GM19238 (cell line): ENCODE measurements around the gene HNRNPUL1.
A peak's percentile ranks its signal among the peaks of the same experiment; 100 is the strongest.
"Not testable (repeated sequence)": the region's sequence is repeated elsewhere in the genome, so short reads cannot be mapped to it uniquely, and the experiment has no call there.

ENCODE experiments used
- DNase-seq: peaks from one replicate; pipeline ENCODE4 v3.0.0; 2011; ENCODE audit warnings: low spot score; ENCODE audit not compliant: insufficient read length

Gene HNRNPUL1

DNA sequence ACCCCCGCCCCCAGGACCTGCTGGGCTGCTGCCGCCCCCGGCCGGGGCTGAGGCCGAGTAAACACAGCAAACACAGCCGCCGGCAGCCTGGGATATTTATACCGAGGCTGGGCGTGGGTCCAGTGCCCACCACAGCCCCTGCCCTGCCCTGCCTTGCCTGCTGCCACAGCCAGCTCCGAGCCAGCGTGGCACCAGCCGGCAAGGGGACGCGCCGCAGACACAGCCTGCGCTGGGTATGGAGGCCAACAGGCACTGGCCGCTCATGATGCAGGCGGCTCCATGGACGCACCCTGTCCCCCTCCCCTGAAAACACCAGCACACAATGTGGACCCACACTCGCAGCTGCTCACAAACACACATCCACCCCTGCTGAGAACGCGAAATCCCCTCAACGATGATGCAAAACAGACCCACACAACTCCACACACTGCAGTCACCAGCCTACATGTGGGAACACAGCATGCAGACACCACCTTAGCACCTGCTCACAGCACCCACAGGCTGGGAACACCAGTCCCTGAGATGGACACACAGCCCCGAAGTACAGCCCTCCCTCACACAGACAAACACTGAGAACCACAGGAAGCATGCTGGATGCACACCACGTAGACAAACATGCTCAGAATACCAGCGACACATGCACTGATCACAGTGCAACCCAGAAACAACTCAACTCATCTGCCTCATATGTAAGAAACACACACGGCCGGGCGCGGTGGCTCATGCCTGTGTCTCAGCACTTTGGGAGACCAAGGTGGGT, 62.0 kb downstream of the HNRNPUL1 start:
- peak; percentile 71 for DNase-seq

DNA sequence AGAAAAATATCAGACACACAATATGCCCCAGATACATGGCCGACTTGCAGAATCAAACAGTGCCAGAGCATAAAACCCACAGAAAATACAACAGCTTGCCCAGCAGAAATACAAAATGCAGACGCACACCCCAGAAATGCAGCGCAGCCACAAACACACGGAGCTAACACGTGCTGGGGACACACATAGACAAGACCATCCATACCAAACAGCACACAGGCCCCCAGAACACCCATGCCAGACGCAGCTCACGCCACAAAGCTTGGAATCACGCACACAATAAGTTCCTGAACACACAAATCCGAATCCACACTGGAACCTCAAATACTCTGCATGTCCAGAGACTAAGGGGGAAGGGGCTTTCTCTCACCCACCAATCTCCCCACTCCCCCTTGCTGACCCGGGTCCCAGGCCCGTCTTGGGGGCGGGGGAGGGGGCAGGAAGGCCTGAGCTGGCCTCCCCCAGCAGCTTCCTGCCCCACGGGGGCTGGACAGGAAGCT, 63.0 kb downstream of the HNRNPUL1 start:
- DNase-seq: no peak

DNA sequence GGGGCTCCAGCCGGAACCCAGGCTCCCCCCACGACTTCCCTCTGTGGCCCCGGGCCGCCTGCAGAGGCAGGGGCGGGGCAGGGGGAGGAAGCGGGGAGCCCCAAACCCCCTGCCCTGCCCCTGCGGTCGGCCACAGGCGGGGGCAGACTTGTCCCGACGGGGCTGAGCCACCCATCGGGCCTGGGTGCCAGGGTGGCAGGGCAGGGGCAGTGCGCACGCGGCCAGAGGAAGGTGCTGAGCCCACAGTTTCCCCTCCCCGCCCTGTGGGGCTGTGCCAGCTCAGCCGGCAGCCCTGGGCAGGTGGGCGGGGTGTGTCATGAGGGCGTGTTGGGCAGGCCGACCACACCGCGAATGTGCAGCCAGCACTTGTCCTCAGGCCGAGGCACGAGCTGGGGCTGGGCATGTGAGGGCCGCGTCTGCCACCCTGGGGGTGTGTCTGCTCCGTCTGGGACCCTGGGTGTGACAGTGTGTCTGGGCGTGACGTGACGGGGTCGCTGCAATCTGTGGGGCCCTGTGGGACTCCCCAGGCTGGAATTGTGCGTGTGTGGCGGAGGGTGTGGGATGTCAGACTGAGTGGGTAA, 63.5 kb downstream of the HNRNPUL1 start:
- peak; percentile 91 for DNase-seq

- no peak for DNase-seq
Observed at GRCh38 chr19:41328157-41328841, 64.1 kb downstream of the HNRNPUL1 start.

- DNase-seq: no peak
Observed at GRCh38 chr19:41328842-41329225, 64.7 kb downstream of the HNRNPUL1 start.

DNA sequence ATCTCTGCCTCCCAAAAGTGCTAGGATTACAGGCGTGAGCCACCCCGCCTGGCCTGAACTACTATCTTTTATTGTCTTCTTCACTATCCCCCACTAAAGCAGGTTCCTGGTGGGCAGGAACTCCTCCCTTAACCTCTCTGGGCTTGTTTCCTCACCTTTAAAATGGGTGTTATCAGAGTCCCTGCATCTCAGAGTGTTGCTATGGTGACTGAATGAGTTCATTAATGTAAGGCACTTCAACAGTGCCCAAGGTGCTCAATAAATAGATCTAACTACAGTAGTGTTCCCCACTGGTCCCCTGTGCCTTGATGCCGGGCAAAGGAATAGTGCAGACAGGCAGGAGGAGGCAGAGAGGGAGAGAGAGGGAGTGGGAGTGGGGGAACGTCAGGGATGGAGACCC, 66.3 kb downstream of the HNRNPUL1 start:
- no peak for DNase-seq

- no peak for DNase-seq
Observed at GRCh38 chr19:41330946-41331678, 66.9 kb downstream of the HNRNPUL1 start.

GRCh38 chr19:41332000-41332399, 67.8 kb downstream of the HNRNPUL1 start:
- no peak for DNase-seq

DNA sequence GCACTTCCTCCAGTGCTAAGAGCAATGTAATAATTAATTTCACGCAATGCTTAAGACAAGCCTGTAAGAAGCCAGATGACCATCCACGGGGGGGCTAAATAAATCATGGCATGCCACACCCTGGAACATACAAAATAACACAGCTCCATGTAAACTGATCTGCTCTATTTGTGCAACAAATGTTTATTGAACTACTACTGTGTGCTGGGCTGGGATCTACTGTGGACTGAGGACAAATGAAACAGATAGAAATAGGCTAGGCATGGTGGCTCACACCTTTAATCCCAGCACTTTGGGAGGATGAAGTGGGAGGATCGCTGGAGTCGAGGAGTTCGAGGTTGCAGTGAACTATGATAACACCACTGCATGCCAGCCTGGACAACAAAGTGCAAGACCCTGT, 68.3 kb downstream of the HNRNPUL1 start:
- no peak for DNase-seq

DNA sequence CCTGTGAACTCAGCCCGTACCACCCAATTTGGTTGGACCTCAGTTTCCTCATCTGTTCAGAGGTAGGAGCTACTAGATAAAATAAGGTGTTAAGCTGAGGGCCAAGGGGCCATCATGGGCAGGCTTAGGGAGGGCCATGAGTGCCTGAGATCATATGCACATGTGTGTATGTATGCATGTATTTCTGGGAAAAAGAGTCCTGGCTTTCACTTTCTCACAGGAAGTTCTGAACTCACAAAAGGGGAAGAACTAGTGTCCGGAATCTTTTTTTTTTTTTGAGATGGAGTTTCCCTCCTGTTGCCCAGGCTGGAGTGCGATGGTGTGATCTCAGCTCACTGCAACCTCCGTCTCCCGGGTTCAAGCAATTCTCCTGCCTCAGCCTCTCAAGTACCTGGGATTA, 70.6 kb downstream of the HNRNPUL1 start:
- DNase-seq: no peak

DNA sequence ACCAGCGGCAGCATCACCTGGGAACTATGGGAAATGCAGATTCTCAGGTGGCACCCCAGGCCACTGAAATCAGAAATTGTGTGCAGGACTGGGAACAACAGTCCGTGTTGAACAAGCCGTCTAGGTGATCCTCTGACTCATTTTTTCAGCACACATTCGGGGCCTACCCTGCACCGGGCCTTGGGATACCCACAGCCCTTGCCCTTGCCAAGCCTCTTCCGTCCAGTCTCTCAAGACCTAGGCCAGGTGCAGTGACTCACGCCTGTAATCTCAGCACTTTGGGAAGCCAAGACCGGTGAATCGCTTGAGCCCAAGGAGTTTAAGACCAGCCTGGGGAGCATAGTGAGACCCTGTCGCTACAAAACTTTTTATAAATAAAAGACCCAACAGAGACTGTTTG, 71.3 kb downstream of the HNRNPUL1 start:
- no peak for DNase-seq

- DNase-seq: no peak
Observed at GRCh38 chr19:41339936-41340335, 75.8 kb downstream of the HNRNPUL1 start.

GRCh38 chr19:41341669-41342490, 77.7 kb downstream of the HNRNPUL1 start:
- no peak for DNase-seq

DNA sequence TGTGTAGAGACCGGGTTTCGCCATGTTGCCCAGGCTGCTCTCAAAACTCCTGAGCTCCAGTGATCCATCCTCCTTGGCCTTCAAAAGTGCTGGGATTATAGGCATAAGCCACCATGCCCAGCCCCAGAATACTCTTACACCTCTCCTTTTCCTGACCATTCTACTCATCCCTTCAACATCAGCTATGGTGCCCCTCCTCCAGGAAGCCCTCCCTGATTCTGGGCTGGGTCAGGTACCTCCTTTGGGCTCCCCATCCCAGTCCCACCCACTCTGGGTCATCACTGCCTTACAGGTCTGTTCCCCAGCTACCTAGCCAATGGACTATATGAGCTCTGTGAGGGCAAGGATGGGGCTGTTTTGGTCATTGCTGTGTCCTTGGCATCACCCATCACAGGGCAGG, 80.0 kb downstream of the HNRNPUL1 start:
- no peak for DNase-seq

- not testable (repeated sequence) for DNase-seq
Observed at GRCh38 chr19:41346916-41347315, 82.7 kb downstream of the HNRNPUL1 start.

DNA sequence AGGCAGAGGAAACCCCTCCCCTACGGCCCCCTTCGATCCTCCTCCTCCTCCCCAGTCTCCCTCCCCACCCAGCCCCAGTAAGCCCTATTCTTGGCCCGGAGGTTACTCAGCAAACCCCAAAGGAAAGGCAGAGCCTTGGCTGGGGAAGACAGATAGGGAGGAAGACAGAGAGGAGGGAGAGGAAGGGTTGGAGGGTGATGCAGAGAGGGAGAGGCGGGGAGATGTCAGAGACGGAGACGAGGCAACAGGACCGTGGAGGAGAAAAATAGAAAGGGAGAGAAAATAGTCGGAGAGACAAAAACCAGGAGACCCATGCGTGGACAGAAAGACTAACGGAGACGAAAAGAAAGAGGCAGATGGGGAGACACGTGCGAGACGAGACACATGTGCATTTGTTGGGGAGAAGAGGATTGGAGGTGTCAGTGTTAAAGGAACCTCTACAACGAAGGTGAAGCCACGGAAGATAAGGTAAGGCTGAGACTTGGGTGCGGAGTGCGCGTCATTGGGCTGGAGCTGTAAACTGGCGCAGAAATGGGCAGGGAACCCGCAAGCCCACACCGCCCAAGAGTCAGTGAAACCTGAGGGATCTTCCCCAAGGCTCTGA, 86.7 kb downstream of the HNRNPUL1 start:
- no peak for DNase-seq

GRCh38 chr19:41351339-41352245, 87.4 kb downstream of the HNRNPUL1 start:
- no peak for DNase-seq

- DNase-seq: no peak
Observed at GRCh38 chr19:41352279-41352608, 88.1 kb downstream of the HNRNPUL1 start.

DNA sequence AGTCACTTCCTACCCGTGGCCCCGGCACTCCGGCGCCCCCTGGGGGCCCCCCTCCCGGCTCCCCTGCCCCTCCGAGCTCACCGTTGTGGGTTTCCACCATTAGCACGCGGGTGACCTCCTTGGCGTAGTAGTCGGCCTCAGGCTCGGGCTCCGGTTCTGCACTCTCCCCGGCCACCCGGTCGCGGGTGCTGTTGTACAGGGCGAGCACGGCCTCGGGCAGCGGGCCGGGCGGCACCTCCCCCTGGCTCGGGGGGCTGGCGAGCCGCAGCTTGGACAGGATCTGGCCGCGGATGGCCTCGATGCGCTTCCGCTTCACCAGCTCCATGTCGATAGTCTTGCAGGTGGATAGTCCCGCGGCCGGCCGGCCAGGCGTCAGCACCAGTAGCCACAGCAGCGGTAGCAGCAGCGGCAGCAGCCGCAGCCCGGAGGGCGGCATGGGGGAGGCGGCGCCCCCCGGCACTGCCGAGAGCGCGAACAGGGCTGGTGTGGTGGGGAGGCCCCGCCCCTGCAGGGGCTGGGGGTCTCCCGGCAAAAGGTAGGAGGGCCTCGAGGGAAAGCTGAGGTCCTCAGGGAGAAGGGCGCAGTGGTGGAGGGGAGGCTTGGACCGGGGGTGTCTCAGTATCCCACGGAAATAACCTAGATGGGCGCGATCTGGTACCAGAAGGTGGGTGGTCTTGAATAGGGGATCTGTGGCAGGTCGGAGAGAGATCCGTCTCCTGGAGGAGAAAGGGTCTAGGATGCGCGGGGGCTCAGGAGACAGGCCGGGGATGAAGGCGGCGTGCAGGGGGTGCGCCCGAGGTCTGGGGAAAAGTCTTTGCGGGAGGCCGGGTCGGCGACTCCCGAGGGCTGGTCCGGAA, 88.7 kb downstream of the HNRNPUL1 start:
- DNase-seq: no peak
